Activated T-cell treated with anti-CD3 and anti-CD28 coated beads for 24 hours (primary cell): ENCODE data around the gene SAMD7.

Experiments used
- DNase-seq: peaks from one replicate; pipeline ENCODE4 v3.0.0-alpha.2; 2020; ENCODE audit warnings: low read depth

SAMD7 gene

GRCh38 chr3:169966428-169966950 is 55.1 kb downstream of the SAMD7 start, which contains the start of gene SEC62:
Gene SEC62 (plus strand): TSS chr3:169966807. CDS start chr3:169966823, 16 bp downstream.
- DNase-seq = peak; percentile 91

- DNase-seq = peak; percentile 33
Measured at GRCh38 chr3:169966951-169967915, 55.9 kb downstream of the SAMD7 start.

GRCh38 chr3:169968224-169968885 is 57.0 kb downstream of the SAMD7 start:
- DNase-seq = no peak

- no peak for DNase-seq
Measured at GRCh38 chr3:169969174-169970095, 58.1 kb downstream of the SAMD7 start.

- DNase-seq = no peak
Measured at GRCh38 chr3:169970847-169971246, 59.5 kb downstream of the SAMD7 start.

GRCh38 chr3:169971522-169971921 is 60.1 kb downstream of the SAMD7 start:
- no peak for DNase-seq

GRCh38 chr3:169980055-169980454 is 68.7 kb downstream of the SAMD7 start:
- no peak for DNase-seq

GRCh38 chr3:169984292-169984691 is 72.9 kb downstream of the SAMD7 start:
- DNase-seq = no peak
